ENCODE measurements around the gene SLC1A7. TPM values are rescaled to one million over a fixed set of nuclear protein-coding genes. Genes with fewer than 3 reads are reported as not detected.
A peak's percentile ranks its signal among the peaks of the same experiment; 100 is the strongest.
"Not testable (repeated sequence)": the region's sequence is repeated elsewhere in the genome, so short reads cannot be mapped to it uniquely, and the experiment has no call there.

Gene SLC1A7
- total RNA-seq: not detected
- polyA plus RNA-seq (ENCODE audit: insufficient read depth in 1 of 8, insufficient read length in 8 of 8, low replicate concordance in 1 of 8): under 1 TPM; 0.20 to 0.52 (median 0.42) TPM
- long read RNA-seq, donor 1: 0 reads
- long read RNA-seq, donor 2: 0 reads
- long read RNA-seq, donor 3: 0 reads
- long read RNA-seq, donor 4: 0 reads
- long read RNA-seq, donor 5: 0 reads
- long read RNA-seq, donor 6: 0 reads
- long read RNA-seq, donor 7: 0 reads
- long read RNA-seq, donor 8: 0 reads
- long read RNA-seq, donor 9: 0 reads
- long read RNA-seq, donor 10: 0 reads
- long read RNA-seq, donor 11: 0 reads

- H3K9me3 ChIP-seq (replicated peaks; ENCODE audit: control insufficient read depth, low read depth, low read length): peaks cover 7% of the 10 kb centered on the region
- H3K27me3 ChIP-seq (ENCODE audit: control insufficient read depth, insufficient read depth, low read length): no peaks in the 10 kb centered on the region
- peaks cover 25% of the 10 kb centered on the region for H3K4me1 ChIP-seq (ENCODE audit: control insufficient read depth, insufficient read depth, low read length)
- no peak for DNase-seq
- H3K27ac ChIP-seq (ENCODE audit: low read length): no peak within 1 kb of the TSS
- H3K4me3 ChIP-seq (ENCODE audit: low read length): no peak within 1 kb of the TSS
- WGBS (ENCODE audit: insufficient coverage): 86% methylated on average over 15 of the region's 21 CpGs
- no peaks in the 10 kb centered on the region for H3K36me3 ChIP-seq (ENCODE audit: control insufficient read depth, insufficient read depth, low read length)
Observed at GRCh38 chr1:53142226-53142853, at the start of gene SLC1A7. Gene SLC1A7, minus strand, starts transcription at chr1:53142638. Its CDS starts 189 bp downstream, at chr1:53142449.

- WGBS (ENCODE audit: insufficient coverage): 66% methylated on average over 8 of the region's 10 CpGs
- DNase-seq: no peak
- Histone ChIP-seq H3K27me3 (ENCODE audit: control insufficient read depth, insufficient read depth, low read length) (no peaks in the 10 kb centered on the region), H3K36me3 (ENCODE audit: control insufficient read depth, insufficient read depth, low read length) (no peaks in the 10 kb centered on the region), H3K4me1 (ENCODE audit: control insufficient read depth, insufficient read depth, low read length) (no peaks in the 10 kb centered on the region), H3K27ac (ENCODE audit: low read length) (no peak overlapping the region), H3K4me3 (ENCODE audit: low read length) (no peak overlapping the region), H3K9me3 (replicated peaks; ENCODE audit: control insufficient read depth, low read depth, low read length) (no peaks in the 10 kb centered on the region)
Observed at GRCh38 chr1:53190210-53190611, 47.8 kb upstream of the SLC1A7 start.

DNA sequence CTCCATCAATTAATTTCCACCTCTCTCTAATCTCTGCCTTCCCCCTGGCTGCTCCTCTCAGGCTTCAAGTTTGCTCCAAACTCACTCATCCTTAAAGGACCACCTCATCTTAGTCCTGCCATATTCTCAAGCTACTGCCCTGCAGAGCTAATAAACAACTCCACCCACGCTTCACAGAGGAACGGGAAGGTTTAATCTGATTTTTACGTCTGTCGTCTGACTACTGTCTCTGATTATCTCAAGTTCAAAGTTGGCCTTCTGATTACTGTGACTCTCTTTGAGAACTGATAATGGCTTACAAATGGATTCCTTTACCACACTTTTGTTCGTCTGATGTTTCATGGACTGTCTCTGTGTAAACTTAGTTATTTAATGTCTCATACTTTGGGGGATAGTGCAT is 46.6 kb upstream of the SLC1A7 start:
- Histone ChIP-seq H3K36me3 (ENCODE audit: control insufficient read depth, insufficient read depth, low read length) (no peaks in the 10 kb centered on the region), H3K27me3 (ENCODE audit: control insufficient read depth, insufficient read depth, low read length) (no peaks in the 10 kb centered on the region), H3K4me1 (ENCODE audit: control insufficient read depth, insufficient read depth, low read length) (peaks cover 4% of the 10 kb centered on the region), H3K9me3 (replicated peaks; ENCODE audit: control insufficient read depth, low read depth, low read length) (no peaks in the 10 kb centered on the region), H3K27ac (ENCODE audit: low read length) (no peak overlapping the region), H3K4me3 (ENCODE audit: low read length) (no peak overlapping the region)
- no peak for DNase-seq
- 100% methylated on average over 1 of the region's 5 CpGs for WGBS (ENCODE audit: insufficient coverage)

GRCh38 chr1:53188099-53188498 is 45.7 kb upstream of the SLC1A7 start:
- Histone ChIP-seq H3K9me3 (replicated peaks; ENCODE audit: control insufficient read depth, low read depth, low read length) (no peaks in the 10 kb centered on the region), H3K4me3 (ENCODE audit: low read length) (no peak overlapping the region), H3K27ac (ENCODE audit: low read length) (no peak overlapping the region), H3K27me3 (ENCODE audit: control insufficient read depth, insufficient read depth, low read length) (no peaks in the 10 kb centered on the region), H3K36me3 (ENCODE audit: control insufficient read depth, insufficient read depth, low read length) (no peaks in the 10 kb centered on the region), H3K4me1 (ENCODE audit: control insufficient read depth, insufficient read depth, low read length) (peaks cover 4% of the 10 kb centered on the region)
- DNase-seq: no peak
- WGBS (ENCODE audit: insufficient coverage): 100% methylated on average over 1 of the region's 4 CpGs

DNA sequence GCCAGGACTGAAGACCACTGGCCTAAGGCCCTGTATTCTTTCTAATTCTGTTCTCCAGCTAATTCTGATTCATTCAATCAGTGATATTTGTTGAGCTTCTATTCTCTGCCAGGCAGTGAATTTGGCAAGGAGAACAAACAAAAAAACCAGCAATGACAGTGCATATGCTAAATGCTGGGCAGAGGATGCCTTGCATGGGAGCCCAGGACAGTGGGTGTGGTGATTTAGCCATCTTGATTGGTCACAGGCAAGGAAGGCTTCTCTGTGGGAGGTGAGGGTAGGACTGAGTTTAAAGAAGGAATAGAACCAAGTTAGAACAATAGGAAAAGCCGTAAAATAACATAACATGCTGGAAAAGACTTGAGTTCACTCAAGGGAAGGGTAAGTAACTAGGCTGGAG is 45.0 kb upstream of the SLC1A7 start:
- H3K4me3 ChIP-seq (ENCODE audit: low read length): no peak overlapping the region
- no peaks in the 10 kb centered on the region for H3K36me3 ChIP-seq (ENCODE audit: control insufficient read depth, insufficient read depth, low read length)
- DNase-seq: no peak
- H3K9me3 ChIP-seq (replicated peaks; ENCODE audit: control insufficient read depth, low read depth, low read length): no peaks in the 10 kb centered on the region
- no CpG with 5 or more reads among the region's 1 CpG for WGBS (ENCODE audit: insufficient coverage)
- no peak overlapping the region for H3K27ac ChIP-seq (ENCODE audit: low read length)
- H3K27me3 ChIP-seq (ENCODE audit: control insufficient read depth, insufficient read depth, low read length): no peaks in the 10 kb centered on the region
- H3K4me1 ChIP-seq (ENCODE audit: control insufficient read depth, insufficient read depth, low read length): peaks cover 4% of the 10 kb centered on the region

DNA sequence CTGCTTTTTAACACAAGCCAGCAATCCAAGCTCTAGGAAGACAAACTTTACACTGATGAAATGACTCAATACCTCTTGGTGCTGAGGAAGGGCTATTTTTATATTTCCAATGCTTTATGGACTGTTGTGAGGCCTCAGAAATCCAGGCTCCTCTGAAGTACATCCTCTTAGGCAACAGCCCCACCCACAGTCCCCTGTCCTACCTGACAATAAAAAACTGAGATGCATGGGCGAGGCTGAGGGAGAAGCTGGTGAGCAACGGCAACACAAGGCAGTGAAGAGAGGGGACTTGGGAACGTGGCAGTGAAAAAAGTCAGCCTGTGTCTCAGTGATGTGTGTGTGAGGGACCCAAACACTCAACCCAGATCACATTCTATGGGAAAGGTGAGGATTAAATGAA is 44.1 kb upstream of the SLC1A7 start:
- no peak for DNase-seq
- Histone ChIP-seq H3K4me3 (ENCODE audit: low read length) (no peak overlapping the region), H3K4me1 (ENCODE audit: control insufficient read depth, insufficient read depth, low read length) (peaks cover 4% of the 10 kb centered on the region), H3K9me3 (replicated peaks; ENCODE audit: control insufficient read depth, low read depth, low read length) (no peaks in the 10 kb centered on the region), H3K36me3 (ENCODE audit: control insufficient read depth, insufficient read depth, low read length) (no peaks in the 10 kb centered on the region), H3K27ac (ENCODE audit: low read length) (no peak overlapping the region), H3K27me3 (ENCODE audit: control insufficient read depth, insufficient read depth, low read length) (no peaks in the 10 kb centered on the region)
- WGBS (ENCODE audit: insufficient coverage): no CpG with 5 or more reads among the region's 3 CpGs

DNA sequence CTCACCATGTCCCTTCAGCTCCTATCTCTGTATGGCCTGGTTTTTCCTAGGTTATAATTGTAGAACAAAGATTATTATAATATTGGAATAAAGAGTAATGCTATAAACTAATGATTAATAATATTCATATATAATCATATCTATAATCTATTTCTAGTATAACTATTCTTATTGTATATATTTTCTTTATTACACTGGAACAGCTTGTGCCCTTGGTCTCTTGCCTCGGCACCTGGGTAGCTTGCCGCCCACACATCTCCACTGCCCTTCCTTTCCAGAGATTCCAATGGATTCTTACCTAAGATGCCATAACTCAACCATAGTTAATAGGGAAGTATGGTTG is 43.5 kb upstream of the SLC1A7 start:
- H3K27ac ChIP-seq (ENCODE audit: low read length): not testable (repeated sequence)
- WGBS (ENCODE audit: insufficient coverage): no CpG with 5 or more reads among the region's 2 CpGs

DNA sequence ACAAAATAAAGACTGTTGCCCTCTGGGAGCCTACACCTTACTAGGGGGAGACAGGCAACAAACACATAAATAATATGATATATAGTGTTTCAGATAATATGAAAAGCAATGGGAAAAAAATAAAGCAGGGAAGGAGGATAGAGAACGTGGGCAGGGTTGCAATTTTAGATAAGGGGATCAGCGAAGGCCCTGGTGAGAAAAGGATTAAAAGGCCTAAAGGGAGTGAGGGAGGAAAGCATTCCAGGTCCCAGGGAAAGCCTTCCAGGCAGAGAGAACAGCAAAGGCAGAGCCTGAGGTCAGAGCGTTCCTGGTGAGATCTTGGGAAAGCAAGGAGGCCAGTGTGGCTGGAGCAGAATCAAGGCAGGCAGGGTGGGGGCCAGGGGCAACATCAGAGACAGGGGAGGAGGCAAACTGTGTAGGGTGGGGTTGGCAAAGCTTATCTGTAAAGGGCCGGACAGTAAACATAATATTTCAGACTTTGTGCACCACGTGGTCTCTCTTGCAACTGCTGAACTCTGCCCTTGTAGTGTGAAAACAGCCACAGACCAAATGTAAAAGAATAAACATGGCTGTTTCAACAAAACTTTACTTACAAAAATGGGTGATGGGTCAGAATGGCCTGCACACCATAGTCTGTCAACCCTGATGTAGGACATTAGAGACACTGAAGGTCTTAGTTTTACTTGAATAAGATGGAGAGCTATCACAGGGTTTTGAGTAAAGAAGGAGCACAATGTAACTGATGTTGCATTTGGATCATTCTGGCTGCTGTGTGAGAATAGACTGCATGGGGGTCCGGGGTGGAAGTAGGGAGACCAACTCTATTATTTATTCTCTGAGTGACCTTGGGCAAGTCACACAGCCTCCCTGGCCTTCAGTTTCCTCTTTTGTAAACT is 40.9 kb upstream of the SLC1A7 start:
- Histone ChIP-seq H3K27me3 (ENCODE audit: control insufficient read depth, insufficient read depth, low read length) (no peaks in the 10 kb centered on the region), H3K36me3 (ENCODE audit: control insufficient read depth, insufficient read depth, low read length) (no peaks in the 10 kb centered on the region), H3K9me3 (replicated peaks; ENCODE audit: control insufficient read depth, low read depth, low read length) (no peaks in the 10 kb centered on the region), H3K27ac (ENCODE audit: low read length) (no peak overlapping the region), H3K4me1 (ENCODE audit: control insufficient read depth, insufficient read depth, low read length) (peaks cover 4% of the 10 kb centered on the region), H3K4me3 (ENCODE audit: low read length) (no peak overlapping the region)
- WGBS (ENCODE audit: insufficient coverage): 63% methylated on average over 5 of the region's 6 CpGs
- DNase-seq: no peak

More for the DNA sequence above, 43.5 kb upstream of the SLC1A7 start:
- H3K27me3 ChIP-seq (ENCODE audit: control insufficient read depth, insufficient read depth, low read length); H3K36me3 ChIP-seq (ENCODE audit: control insufficient read depth, insufficient read depth, low read length); H3K4me1 ChIP-seq (ENCODE audit: control insufficient read depth, insufficient read depth, low read length); H3K9me3 ChIP-seq (replicated peaks; ENCODE audit: control insufficient read depth, low read depth, low read length); DNase-seq; H3K4me3 ChIP-seq (ENCODE audit: low read length): not testable (repeated sequence)

GRCh38 chr1:53182716-53183094 is 40.3 kb upstream of the SLC1A7 start:
- no peak overlapping the region for H3K4me3 ChIP-seq (ENCODE audit: low read length)
- WGBS (ENCODE audit: insufficient coverage): 82% methylated on average over 2 of the region's 3 CpGs
- H3K27ac ChIP-seq (ENCODE audit: low read length): no peak overlapping the region
- no peak for DNase-seq
- H3K36me3 ChIP-seq (ENCODE audit: control insufficient read depth, insufficient read depth, low read length): no peaks in the 10 kb centered on the region
- H3K27me3 ChIP-seq (ENCODE audit: control insufficient read depth, insufficient read depth, low read length): no peaks in the 10 kb centered on the region
- no peaks in the 10 kb centered on the region for H3K9me3 ChIP-seq (replicated peaks; ENCODE audit: control insufficient read depth, low read depth, low read length)
- H3K4me1 ChIP-seq (ENCODE audit: control insufficient read depth, insufficient read depth, low read length): peaks cover 4% of the 10 kb centered on the region

- H3K9me3 ChIP-seq (replicated peaks; ENCODE audit: control insufficient read depth, low read depth, low read length): no peaks in the 10 kb centered on the region
- H3K4me3 ChIP-seq (ENCODE audit: low read length): no peak overlapping the region
- WGBS (ENCODE audit: insufficient coverage): 17% methylated on average over 10 of the region's 16 CpGs
- H3K27ac ChIP-seq (ENCODE audit: low read length): no peak overlapping the region
- peak; percentile 82 for DNase-seq
- H3K36me3 ChIP-seq (ENCODE audit: control insufficient read depth, insufficient read depth, low read length): no peaks in the 10 kb centered on the region
- no peaks in the 10 kb centered on the region for H3K27me3 ChIP-seq (ENCODE audit: control insufficient read depth, insufficient read depth, low read length)
- peaks cover 4% of the 10 kb centered on the region for H3K4me1 ChIP-seq (ENCODE audit: control insufficient read depth, insufficient read depth, low read length)
Observed at GRCh38 chr1:53182111-53182593, 39.7 kb upstream of the SLC1A7 start.

All from muscle of leg (tissue), 16 donors.